ENCODE data around the gene NKD1. TPM values are rescaled to one million over a fixed set of nuclear protein-coding genes. Genes with fewer than 3 reads are reported as not detected.

The NKD1 gene
- total and polyA plus RNA-seq, 2 donors from 2014 or later, result 1.1 to 9.9 TPM

GRCh38 chr16:50616883-50617645 is 68.9 kb downstream of the NKD1 start:
- Histone ChIP-seq H3K36me3 (ENCODE audit: control insufficient read depth in 2 of 3, insufficient read depth in 3 of 3, low read length in 3 of 3) (no peaks in the 10 kb centered on the region), H3K27me3 (ENCODE audit: control insufficient read depth, insufficient read depth, low read length) (no peaks in the 10 kb centered on the region), H3K9ac (ENCODE audit: low read length in 3 of 3) (no peak overlapping the region), H3K4me1 (ENCODE audit: control insufficient read depth in 2 of 3, insufficient read depth in 2 of 3, low read depth in 1 of 3, low read length in 3 of 3) (peaks cover 0 to 7% (median 0%) of the 10 kb centered on the region in 3 donors), H3K4me3 (ENCODE audit: low read length in 3 of 3) (no peak overlapping the region), H3K9me3 (ENCODE audit: control insufficient read depth in 2 of 3, insufficient read depth in 1 of 3, low read length in 3 of 3) (no peaks in the 10 kb centered on the region), H3K27ac (ENCODE audit: low read depth in 2 of 2, low read length in 2 of 2) (no peak overlapping the region)
- intact Hi-C loops (cut with DNase I), result no loop called here
- DNase-seq, result peak in 3 of 5 donors; percentile 29 to 85 (median 73)
- TF ChIP-seq, protein P1, sequence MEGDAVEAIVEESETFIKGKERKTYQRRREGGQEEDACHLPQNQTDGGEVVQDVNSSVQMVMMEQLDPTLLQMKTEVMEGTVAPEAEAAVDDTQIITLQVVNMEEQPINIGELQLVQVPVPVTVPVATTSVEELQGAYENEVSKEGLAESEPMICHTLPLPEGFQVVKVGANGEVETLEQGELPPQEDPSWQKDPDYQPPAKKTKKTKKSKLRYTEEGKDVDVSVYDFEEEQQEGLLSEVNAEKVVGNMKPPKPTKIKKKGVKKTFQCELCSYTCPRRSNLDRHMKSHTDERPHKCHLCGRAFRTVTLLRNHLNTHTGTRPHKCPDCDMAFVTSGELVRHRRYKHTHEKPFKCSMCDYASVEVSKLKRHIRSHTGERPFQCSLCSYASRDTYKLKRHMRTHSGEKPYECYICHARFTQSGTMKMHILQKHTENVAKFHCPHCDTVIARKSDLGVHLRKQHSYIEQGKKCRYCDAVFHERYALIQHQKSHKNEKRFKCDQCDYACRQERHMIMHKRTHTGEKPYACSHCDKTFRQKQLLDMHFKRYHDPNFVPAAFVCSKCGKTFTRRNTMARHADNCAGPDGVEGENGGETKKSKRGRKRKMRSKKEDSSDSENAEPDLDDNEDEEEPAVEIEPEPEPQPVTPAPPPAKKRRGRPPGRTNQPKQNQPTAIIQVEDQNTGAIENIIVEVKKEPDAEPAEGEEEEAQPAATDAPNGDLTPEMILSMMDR (IDR thresholded peaks at IDR 0.05; ENCODE audit: borderline replicate concordance, extremely low read depth, insufficient read depth), result no peak
- no peak for FAIRE-seq

DNA sequence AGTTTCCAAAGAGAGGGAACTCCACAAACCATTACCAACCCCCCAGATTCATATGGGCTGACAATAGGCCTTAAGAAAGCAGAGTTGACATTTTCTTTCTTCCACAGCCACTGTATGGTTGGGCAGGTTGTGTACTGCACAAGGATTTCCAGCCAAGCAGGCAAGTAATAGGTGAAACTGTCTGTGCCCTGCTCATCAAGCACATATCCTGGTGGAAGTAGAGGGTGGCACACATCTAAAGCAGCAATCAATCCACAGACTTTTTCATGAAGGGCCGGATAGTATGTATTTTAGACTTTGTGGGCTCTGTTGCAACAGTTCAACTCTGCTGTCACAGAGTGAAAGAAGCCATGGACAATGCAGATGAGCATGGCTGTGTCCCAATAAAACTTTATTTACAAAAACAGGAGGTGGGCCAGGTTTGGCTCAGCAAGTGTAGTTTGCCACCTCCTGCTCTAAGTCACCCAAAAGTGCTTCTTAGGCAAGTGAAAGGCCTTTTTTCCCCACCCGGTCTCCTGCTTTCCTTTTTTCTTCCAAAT is 69.5 kb downstream of the NKD1 start:
- TF ChIP-seq, protein P1 (IDR thresholded peaks at IDR 0.05; ENCODE audit: borderline replicate concordance, extremely low read depth, insufficient read depth), result no peak
- Histone ChIP-seq H3K9me3 (ENCODE audit: control insufficient read depth in 2 of 3, insufficient read depth in 1 of 3, low read length in 3 of 3) (no peaks in the 10 kb centered on the region), H3K9ac (ENCODE audit: low read length in 3 of 3) (no peak overlapping the region), H3K36me3 (ENCODE audit: control insufficient read depth in 2 of 3, insufficient read depth in 3 of 3, low read length in 3 of 3) (no peaks in the 10 kb centered on the region), H3K4me1 (ENCODE audit: control insufficient read depth in 2 of 3, insufficient read depth in 2 of 3, low read depth in 1 of 3, low read length in 3 of 3) (peaks cover 0 to 6% (median 0%) of the 10 kb centered on the region in 3 donors), H3K4me3 (ENCODE audit: low read length in 3 of 3) (no peak overlapping the region), H3K27ac (ENCODE audit: low read depth in 2 of 2, low read length in 2 of 2) (no peak overlapping the region), H3K27me3 (ENCODE audit: control insufficient read depth, insufficient read depth, low read length) (no peaks in the 10 kb centered on the region)
- no peak for DNase-seq
- FAIRE-seq, result no peak
- intact Hi-C loops (cut with DNase I), result no loop called here

- H3K4me3 ChIP-seq (ENCODE audit: low read length in 3 of 3), result no peak overlapping the region
- H3K36me3 ChIP-seq (ENCODE audit: control insufficient read depth in 2 of 3, insufficient read depth in 3 of 3, low read length in 3 of 3), result no peaks in the 10 kb centered on the region
- H3K27me3 ChIP-seq (ENCODE audit: control insufficient read depth, insufficient read depth, low read length), result no peaks in the 10 kb centered on the region
- intact Hi-C loops (cut with DNase I), result no loop called here
- H3K9me3 ChIP-seq (ENCODE audit: control insufficient read depth in 2 of 3, insufficient read depth in 1 of 3, low read length in 3 of 3), result no peaks in the 10 kb centered on the region
- FAIRE-seq (no peak), DNase-seq (no peak)
- H3K27ac ChIP-seq (ENCODE audit: low read depth in 2 of 2, low read length in 2 of 2), result no peak overlapping the region
- H3K4me1 ChIP-seq (ENCODE audit: control insufficient read depth in 2 of 3, insufficient read depth in 2 of 3, low read depth in 1 of 3, low read length in 3 of 3), result peaks cover 0 to 6% (median 0%) of the 10 kb centered on the region in 3 donors
- TF ChIP-seq, protein P1 (IDR thresholded peaks at IDR 0.05; ENCODE audit: borderline replicate concordance, extremely low read depth, insufficient read depth), result no peak
- no peak overlapping the region for H3K9ac ChIP-seq (ENCODE audit: low read length in 3 of 3)
Measured at GRCh38 chr16:50618238-50618918, 70.2 kb downstream of the NKD1 start.

Measured in kidney (tissue), 14 donors.